ENCODE measurements around the gene HSBP1L1.

HSBP1L1 gene

DNA sequence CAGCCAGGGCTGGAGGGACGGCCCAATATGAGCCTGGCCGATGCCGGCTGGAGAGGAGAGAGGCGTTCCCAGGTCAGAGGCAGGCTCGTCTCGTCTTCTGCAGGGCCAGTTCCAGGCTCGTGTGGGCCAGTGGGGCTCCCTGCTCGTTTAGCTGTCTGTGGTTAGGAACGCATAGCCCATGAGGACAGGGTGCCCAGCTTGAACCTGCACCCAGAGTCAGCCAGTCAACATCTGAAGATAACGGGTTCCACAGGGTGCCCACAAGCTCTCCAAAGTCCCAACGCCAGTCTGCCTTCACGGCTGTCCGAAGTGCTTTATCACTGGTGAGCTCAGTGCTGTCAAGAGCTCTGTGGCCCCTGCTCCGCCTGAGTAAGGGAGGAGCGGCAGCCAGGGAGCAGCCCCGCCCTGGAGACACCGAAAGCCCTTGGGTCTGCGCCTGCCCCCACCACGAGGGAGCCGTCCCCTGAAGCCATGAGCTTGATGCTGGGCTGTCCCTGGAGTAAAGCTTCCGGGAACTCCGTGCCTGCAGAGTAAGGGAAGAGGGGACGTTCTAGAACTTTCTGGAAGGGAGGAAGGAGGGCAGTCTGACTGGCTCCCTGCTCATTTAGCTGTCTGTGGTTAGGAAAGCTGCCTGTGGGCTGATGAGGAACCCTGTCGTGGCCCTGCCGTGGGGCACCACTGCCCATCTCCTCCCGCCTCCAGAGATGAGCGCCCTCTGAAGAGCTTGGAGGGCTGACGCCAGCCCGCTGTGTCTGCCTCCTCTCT lies 2.7 kb upstream of the HSBP1L1 start:
- no peak for DNase-seq (ENCODE audit: low read depth)

- peak; percentile 47 for DNase-seq (ENCODE audit: low read depth)
These were observed 2.1 kb upstream of the HSBP1L1 start for GRCh38 chr18:79962311-79962710.

DNA sequence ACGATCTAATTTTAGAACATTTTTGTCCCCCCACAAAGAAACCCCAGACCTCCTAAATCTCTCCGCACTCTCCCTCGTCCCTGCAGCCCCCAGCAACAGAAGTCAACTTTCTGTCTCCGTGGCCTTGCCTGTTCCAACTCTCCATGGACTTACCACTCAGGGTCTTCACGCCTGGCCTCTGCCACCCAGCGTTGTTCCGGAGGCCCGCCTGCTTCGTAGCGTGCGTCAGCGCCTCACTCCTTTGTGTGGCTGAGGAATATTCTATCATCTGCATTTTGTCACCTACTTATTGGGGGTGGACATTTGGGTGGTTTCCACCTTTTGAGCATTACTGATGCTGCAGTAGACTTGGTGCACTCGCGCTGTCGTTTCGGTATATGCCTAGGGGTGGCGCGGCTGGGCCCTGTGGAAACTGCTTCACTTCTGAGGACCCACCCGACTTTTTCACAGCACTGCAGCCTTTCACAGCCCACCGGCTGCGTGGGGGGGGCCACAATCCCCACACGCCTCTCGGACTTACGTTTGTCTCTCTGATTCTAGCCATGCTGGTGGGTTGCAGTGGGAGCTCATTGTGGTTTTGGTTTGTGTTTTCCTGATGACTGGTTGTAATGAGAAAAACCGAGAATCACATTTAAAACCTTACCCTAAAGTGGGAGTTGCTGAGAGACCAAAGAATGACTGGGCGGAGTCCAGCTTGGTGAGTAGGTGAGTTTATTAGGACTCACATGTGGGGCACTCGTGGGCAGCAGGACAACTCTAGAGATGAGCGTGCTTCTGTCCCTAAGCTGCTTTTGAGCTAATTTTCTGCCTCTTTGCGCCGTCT lies 1.4 kb upstream of the HSBP1L1 start:
- no peak for DNase-seq (ENCODE audit: low read depth)

DNA sequence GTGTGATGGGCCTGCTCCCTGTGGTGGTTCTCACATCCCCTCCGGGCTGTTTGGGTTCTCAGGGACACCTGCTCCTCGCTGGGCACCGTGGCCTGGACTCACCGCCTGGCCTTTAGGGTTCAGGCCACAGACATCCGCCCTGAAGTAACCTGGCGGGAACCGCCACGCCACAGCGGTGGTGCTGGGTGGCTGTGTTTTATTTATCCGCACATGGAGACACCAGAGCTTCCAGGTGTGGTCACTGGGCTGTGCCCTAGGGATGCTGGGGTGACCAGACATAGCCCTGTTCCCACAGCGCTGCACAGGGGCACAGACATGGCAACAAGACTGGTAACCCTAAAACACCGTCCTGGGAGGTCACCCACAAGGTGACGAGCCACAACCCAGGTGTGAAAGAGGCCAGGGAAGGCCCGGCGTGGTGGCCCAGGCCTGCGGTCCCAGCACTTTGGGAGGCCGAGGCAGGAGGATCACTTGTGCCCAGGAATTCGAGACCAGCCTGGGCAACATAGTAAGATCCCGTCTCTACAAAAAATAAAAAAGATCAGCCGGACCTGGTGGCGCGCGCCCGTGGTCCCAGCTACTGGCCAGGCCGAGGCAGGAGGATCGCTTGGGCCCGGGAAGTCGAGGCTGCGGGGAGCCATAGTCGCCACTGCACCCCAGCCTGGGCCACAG lies 649 bp upstream of the HSBP1L1 start:
- DNase-seq (ENCODE audit: low read depth) = no peak

GRCh38 chr18:79965119-79965902 lies 868 bp downstream of the HSBP1L1 start:
- peak; percentile 85 for DNase-seq (ENCODE audit: low read depth)

GRCh38 chr18:79970419-79971133 lies 6.1 kb downstream of the HSBP1L1 start:
- DNase-seq (ENCODE audit: low read depth) = no peak

DNA sequence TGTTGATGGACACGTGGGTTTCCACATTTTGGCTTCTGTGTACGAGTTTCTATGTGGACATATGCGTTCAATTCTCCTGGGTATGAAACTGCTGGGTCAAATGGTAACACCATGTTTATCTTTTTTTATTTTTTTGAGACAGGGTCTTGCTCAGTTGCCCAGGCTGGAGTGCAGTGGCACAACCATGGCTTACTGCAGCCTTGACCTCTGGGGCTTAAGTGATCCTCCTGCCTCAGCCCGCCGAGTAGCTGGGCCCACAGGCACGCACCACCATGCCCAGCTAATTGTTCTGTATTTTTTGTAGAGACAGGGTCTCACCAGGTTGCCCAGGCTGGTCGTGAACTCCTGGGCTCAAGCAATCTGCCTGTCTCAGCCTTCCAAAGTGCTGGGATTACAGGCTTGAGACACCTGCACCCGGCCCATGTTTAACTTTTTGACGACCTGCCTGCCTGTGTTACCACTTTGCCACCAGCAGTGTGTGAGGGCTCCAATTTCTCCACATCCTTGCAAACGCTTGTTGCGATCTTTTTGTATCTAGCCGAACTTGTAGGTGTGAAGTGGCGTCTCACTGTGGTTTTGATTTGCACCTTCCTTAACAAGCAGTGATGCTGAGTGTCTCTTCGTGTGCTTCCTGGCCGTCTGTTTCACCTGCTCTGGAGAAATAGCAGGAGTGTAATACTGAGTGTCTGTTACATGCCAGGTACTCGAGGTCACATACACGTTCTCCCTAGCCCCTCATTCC lies 6.9 kb downstream of the HSBP1L1 start:
- DNase-seq (ENCODE audit: low read depth) = no peak

DNA sequence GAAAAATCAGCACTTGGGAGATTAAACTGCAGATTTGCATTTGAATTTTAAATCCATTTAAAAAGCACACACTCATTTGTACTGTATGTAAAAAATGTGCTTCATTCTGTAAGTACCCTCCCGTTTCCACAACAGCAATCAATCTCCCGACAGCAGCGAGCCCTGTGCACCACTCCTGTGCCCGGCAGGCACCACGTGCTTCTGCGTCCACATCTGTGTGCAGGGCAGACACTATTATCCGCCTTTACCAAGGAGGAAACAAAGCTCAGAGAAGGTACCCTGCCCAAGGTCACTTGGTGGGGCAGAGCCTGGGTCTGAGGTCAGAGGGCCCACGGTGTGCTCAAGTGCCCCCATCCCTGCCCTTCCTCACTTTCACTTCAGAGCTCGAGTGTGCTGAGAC lies 7.5 kb downstream of the HSBP1L1 start:
- no peak for DNase-seq (ENCODE audit: low read depth)

DNA sequence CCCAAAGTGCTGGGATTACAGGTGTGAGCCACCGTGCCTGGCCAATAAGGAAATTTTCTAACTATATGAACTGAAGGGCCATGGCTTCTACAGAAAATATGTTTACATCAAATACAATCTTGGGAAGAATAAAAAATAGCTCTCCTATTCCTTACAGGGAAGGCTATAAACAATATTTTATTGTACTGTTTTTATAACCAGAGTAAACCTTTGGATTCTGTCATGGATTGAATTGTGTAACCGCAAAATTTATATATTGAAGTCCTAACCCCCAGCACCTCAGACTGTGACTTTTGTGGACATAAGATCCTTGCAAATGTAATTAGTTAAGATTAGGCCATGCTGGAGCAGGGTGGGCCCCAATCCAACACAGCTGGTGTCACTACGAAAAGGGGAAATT lies 8.3 kb downstream of the HSBP1L1 start:
- DNase-seq (ENCODE audit: low read depth) = no peak

GRCh38 chr18:79973517-79973916 lies 9.1 kb downstream of the HSBP1L1 start:
- DNase-seq (ENCODE audit: low read depth) = no peak

DNA sequence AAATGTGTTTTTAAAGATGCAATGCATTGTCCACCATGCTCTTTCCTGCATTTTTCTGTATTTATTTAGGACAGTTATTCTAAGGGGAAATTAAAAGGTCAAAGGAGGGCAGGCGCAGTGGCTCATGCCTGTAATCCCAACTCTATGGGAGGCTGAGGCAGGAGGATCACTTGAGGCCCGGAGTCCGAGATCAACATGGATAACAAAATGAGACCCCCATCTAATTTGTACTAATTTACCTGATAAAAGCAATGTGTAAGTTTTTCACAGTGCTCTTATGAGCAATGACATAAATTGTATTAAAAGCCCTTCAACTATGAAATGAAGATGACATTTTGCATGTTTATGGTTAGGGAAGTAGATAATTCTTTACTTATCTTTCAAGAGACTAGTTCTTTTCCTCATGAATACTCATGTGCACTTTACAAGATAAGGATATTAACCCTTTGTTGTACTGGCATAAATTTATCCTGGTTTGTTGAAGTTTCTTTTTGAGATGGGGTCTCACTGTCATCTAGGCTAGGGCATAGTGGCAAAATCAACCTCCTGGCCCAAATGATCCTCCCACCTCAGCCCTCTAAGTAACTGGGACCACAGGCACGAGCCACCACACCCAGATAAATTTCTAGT lies 9.7 kb downstream of the HSBP1L1 start:
- no peak for DNase-seq (ENCODE audit: low read depth)

DNA sequence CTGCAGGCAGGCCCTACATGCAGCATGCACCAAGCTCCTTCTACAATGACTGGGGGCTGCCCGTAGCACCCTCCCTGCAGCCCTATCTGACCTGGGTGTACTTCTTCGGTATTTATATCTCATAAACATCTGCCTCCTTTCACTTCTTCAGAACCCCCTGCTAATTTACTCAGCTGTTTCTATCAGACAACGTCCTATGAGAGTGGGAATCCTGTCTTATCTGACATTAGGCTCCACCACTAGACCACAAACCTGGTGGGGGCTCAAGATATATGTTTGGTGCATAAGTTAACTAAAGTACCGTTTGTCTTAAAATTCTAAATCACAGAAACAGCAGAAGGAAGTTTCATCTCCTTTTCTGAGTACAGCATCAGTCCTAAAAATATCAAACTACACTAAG lies 10.6 kb downstream of the HSBP1L1 start:
- DNase-seq (ENCODE audit: low read depth) = no peak

- DNase-seq (ENCODE audit: low read depth) = no peak
These were observed 11.7 kb downstream of the HSBP1L1 start for GRCh38 chr18:79975985-79976680.

DNA sequence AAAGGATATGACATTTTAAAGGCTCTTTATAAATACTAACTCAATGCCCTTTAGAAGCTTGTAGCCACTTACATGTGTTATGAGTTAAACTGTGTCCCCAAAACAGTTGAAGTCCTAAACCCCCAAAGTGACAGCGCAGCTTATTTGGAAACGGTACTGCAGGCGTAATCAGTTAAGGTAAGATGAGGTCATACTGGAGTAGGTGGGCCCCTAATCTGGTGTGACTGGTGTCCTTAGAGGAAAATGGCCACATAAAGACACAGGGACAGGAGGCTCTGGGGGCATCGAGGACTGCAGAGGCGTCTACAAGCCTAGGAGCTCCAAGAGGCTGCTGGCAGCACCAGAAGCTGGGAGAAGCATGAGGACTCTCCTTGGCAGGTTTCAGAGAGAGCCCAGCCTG lies 15.4 kb downstream of the HSBP1L1 start:
- DNase-seq (ENCODE audit: low read depth) = no peak

- no peak for DNase-seq (ENCODE audit: low read depth)
These were observed 16.1 kb downstream of the HSBP1L1 start for GRCh38 chr18:79980585-79980984.

DNA sequence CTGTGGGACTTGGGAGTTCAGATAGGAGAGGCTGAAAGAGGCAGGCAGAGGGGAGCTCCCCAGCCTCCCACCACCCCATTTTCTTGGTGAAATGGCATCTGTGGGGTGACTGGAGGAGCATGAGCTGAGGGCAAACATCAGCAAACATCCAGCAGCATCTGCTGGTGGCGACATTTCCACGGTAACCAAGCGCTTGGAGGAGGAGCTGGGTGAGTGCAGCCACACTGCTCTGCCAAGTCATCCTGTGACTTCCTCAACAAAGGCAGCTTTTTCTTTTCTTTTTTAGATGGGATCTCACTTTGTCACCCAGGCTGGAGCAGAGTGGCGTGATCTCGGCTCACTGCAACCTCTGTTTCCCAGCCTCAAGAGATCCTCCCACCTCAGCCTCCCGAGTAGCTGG lies 18.3 kb downstream of the HSBP1L1 start:
- peak; percentile 29 for DNase-seq (ENCODE audit: low read depth)

DNA sequence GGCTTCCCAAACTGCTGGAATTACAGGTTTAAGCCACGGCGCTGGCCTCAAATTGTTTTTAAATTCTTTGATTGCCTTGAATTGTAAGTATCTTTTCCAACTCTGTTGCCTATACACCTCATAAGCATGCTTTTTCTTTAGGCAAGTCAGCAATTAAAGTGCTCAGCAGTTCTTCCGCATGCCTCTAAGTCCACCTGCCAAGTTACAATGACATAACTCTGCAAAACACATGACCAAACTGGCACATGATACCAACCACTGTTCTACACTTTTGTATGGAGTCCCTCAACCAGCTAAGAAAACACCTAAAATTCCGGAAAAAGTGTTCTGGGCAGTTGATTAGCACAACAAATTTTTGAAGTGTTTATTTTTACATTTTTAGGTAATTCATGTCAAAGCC lies 18.8 kb downstream of the HSBP1L1 start:
- DNase-seq (ENCODE audit: low read depth) = no peak

GRCh38 chr18:79983793-79984192 lies 19.4 kb downstream of the HSBP1L1 start:
- DNase-seq (ENCODE audit: low read depth) = no peak

GRCh38 chr18:79985172-79985571 lies 20.7 kb downstream of the HSBP1L1 start:
- no peak for DNase-seq (ENCODE audit: low read depth)

DNA sequence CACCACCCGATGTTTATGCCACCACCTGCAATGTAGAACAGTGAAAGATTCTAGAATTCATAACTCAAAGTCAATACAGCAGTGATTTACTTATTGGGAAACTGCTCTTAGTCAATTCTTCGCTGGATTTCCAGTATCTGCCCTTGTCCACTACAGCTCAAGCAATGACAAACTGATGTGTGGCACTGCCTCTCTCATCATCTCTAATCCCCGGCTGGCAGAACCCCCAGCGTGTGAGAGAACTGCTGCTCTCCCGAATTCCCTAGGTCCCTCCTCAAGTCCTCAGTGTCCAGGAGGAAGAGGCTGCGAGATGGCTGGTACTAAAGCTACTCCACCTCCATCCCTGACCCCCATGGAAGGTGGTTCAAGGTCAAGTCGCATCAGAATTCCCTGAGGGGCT lies 22.3 kb downstream of the HSBP1L1 start:
- peak; percentile 9 for DNase-seq (ENCODE audit: low read depth)

Data from EH (cell line).